ENCODE results near the gene KAZN. TPM values are rescaled to one million over a fixed set of nuclear protein-coding genes. Genes with fewer than 3 reads are reported as not detected.

KAZN gene
- total and polyA plus RNA-seq, 8 donors: 1.2 to 50.7 (median 6.8) TPM

GRCh38 chr1:15153842-15154479 is 555.5 kb downstream of the KAZN start:
- intact Hi-C loops (cut with DNase I; ENCODE audit: low total_unique reads): no loop called here
- Histone ChIP-seq H3K4me3 (peak overlapping the region; percentile 60 to 95 (median 80)), H3K36me3 (no peaks in the 10 kb centered on the region), H3K9me3 (no peaks in the 10 kb centered on the region), H3K4me1 (peaks cover 57 to 74% (median 69%) of the 10 kb centered on the region in 4 donors), H3K27me3 (peaks cover 0 to 28% (median 8%) of the 10 kb centered on the region in 3 donors), H3K27ac (peak overlapping the region; percentile 94 to 99 (median 98))
- WGBS, 5 donors: 0 to 5% (median 1%) methylated on average over 12 to 74 of the region's 74 CpGs
- peak; percentile 73 to 89 for DNase-seq
- TF ChIP-seq POLR2A (IDR thresholded peaks at IDR 0.05): no peak
- TF ChIP-seq CTCF (IDR thresholded peaks at IDR 0.05): peak in 5 of 7 experiments; percentile 39 to 71 (median 65)
- TF ChIP-seq EP300 (IDR thresholded peaks at IDR 0.05): no peak
- peak in 1 of 3 donors; percentile 16 for TF ChIP-seq POLR2AphosphoS5 (IDR thresholded peaks at IDR 0.05)

GRCh38 chr1:15154480-15155036 is 556.1 kb downstream of the KAZN start:
- 3 to 21% (median 7%) methylated on average over 11 to 37 of the region's 37 CpGs for WGBS, 5 donors
- intact Hi-C loops (cut with DNase I; ENCODE audit: low total_unique reads): loop anchor here (5.0 kb wide), 1 partner anchor 43 kb away; no protein-coding TSS in a partner anchor
- H3K27me3 ChIP-seq: peaks cover 0 to 28% (median 8%) of the 10 kb centered on the region in 3 donors
- H3K4me3 ChIP-seq: peak overlapping the region; percentile 60 to 95 (median 80)
- H3K27ac ChIP-seq: peak overlapping the region; percentile 94 to 99 (median 98)
- H3K9me3 ChIP-seq: no peaks in the 10 kb centered on the region
- no peaks in the 10 kb centered on the region for H3K36me3 ChIP-seq
- H3K4me1 ChIP-seq: peaks cover 62 to 80% (median 75%) of the 10 kb centered on the region in 4 donors
- TF ChIP-seq POLR2A (IDR thresholded peaks at IDR 0.05) (no peak), CTCF (IDR thresholded peaks at IDR 0.05) (no peak), EP300 (IDR thresholded peaks at IDR 0.05) (no peak), POLR2AphosphoS5 (IDR thresholded peaks at IDR 0.05) (no peak)
- peak; percentile 49 to 80 for DNase-seq

GRCh38 chr1:15155191-15155590 is 556.7 kb downstream of the KAZN start:
- no peaks in the 10 kb centered on the region for H3K9me3 ChIP-seq
- H3K27me3 ChIP-seq: peaks cover 0 to 28% (median 8%) of the 10 kb centered on the region in 3 donors
- peak overlapping the region; percentile 60 to 95 (median 80) for H3K4me3 ChIP-seq
- H3K27ac ChIP-seq: peak overlapping the region; percentile 12 to 99 (median 97)
- no peak for TF ChIP-seq EP300 (IDR thresholded peaks at IDR 0.05)
- TF ChIP-seq POLR2AphosphoS5 (IDR thresholded peaks at IDR 0.05): no peak
- TF ChIP-seq CTCF (IDR thresholded peaks at IDR 0.05): no peak
- no peak for TF ChIP-seq POLR2A (IDR thresholded peaks at IDR 0.05)
- no peaks in the 10 kb centered on the region for H3K36me3 ChIP-seq
- 55 to 72% (median 63%) methylated on average over 5 of the region's 5 CpGs for WGBS, 5 donors
- DNase-seq: no peak
- intact Hi-C loops (cut with DNase I; ENCODE audit: low total_unique reads): loop anchor here (5.0 kb wide), 1 partner anchor 42 kb away; no protein-coding TSS in a partner anchor
- peaks cover 68 to 84% (median 81%) of the 10 kb centered on the region in 4 donors for H3K4me1 ChIP-seq

GRCh38 chr1:15155888-15156741 is 557.6 kb downstream of the KAZN start:
- intact Hi-C loops (cut with DNase I; ENCODE audit: low total_unique reads): loop anchor here (5.0 kb wide), 1 partner anchor 41 kb away; no protein-coding TSS in a partner anchor
- peaks cover 0 to 28% (median 8%) of the 10 kb centered on the region in 3 donors for H3K27me3 ChIP-seq
- H3K27ac ChIP-seq: peak overlapping the region; percentile 62 to 99 (median 97)
- 40 to 47% (median 41%) methylated on average over 11 of the region's 11 CpGs for WGBS, 5 donors
- peak in 1 of 2 donors; percentile 82 for DNase-seq
- H3K36me3 ChIP-seq: no peaks in the 10 kb centered on the region
- peak overlapping the region in 2 of 4 donors; percentile 60 to 75 for H3K4me3 ChIP-seq
- TF ChIP-seq POLR2AphosphoS5 (IDR thresholded peaks at IDR 0.05): no peak
- no peak for TF ChIP-seq EP300 (IDR thresholded peaks at IDR 0.05)
- TF ChIP-seq CTCF (IDR thresholded peaks at IDR 0.05): no peak
- TF ChIP-seq POLR2A (IDR thresholded peaks at IDR 0.05): no peak
- H3K9me3 ChIP-seq: no peaks in the 10 kb centered on the region
- H3K4me1 ChIP-seq: peaks cover 72 to 90% (median 82%) of the 10 kb centered on the region in 4 donors
